Measurements from ENCODE around the gene TGFB3. TPM values are rescaled to one million over a fixed set of nuclear protein-coding genes. Genes with fewer than 3 reads are reported as not detected.

The TGFB3 gene
- total and polyA plus RNA-seq, 9 of the 15 experiments (the other 6 are each of a cell fraction or from before 2014, with no cell fraction given), result 0.39 to 2.0 (median 1.0) TPM

GRCh38 chr14:76023757-76024156 lies 42.0 kb upstream of the TGFB3 start:
- intact Hi-C loops (cut with micrococcal nuclease), result no loop called here
- no TSS peak for BruUV-seq (replicated peaks)
- no peaks in the 10 kb centered on the region for H4K20me1 ChIP-seq (replicated peaks; ENCODE audit: control insufficient read depth, insufficient read depth, low read length)
- TF ChIP-seq PKNOX1 (IDR thresholded peaks at IDR 0.05), result no peak
- TF ChIP-seq ADNP (tag; IDR thresholded peaks at IDR 0.05), result no peak
- no peak for TF ChIP-seq ZFP1 (CRISPR knock-in tag; IDR thresholded peaks at IDR 0.05)
- TF ChIP-seq FOS (IDR thresholded peaks at IDR 0.05; ENCODE audit: extremely low read depth, insufficient read length), result no peak
- TF ChIP-seq KDM2B (CRISPR knock-in tag; IDR thresholded peaks at IDR 0.05), result no peak
- TF ChIP-seq ZBTB1 (CRISPR knock-in tag; IDR thresholded peaks at IDR 0.05; ENCODE audit: borderline replicate concordance, low read depth), result no peak
- TF ChIP-seq JUN (IDR thresholded peaks at IDR 0.05; ENCODE audit: borderline replicate concordance, low read depth, low read length), result no peak
- TF ChIP-seq JUN (CRISPR knock-in tag; IDR thresholded peaks at IDR 0.05; ENCODE audit: borderline replicate concordance), result no peak
- TF ChIP-seq ATF3 (IDR thresholded peaks at IDR 0.05), result no peak
- no peak for TF ChIP-seq ATF3 (CRISPR knock-in tag; conservative IDR thresholded peaks at IDR 0.05)
- no peak for TF ChIP-seq ZNF384 (IDR thresholded peaks at IDR 0.05; ENCODE audit: low read depth, low read length)
- no peak for TF ChIP-seq POU5F1 (IDR thresholded peaks at IDR 0.05; ENCODE audit: borderline replicate concordance, low read depth, low read length, partially characterized antibody)
- TF ChIP-seq SREBF1 (IDR thresholded peaks at IDR 0.05; ENCODE audit: borderline replicate concordance, low read depth, low read length), result no peak
- no peak for TF ChIP-seq BCL6 (CRISPR knock-in tag; IDR thresholded peaks at IDR 0.05)
- H3K27me3 ChIP-seq (ENCODE audit: control insufficient read depth in 2 of 2, insufficient read depth in 2 of 2, low read length in 2 of 2), result no peaks in the 10 kb centered on the region
- ATAC-seq (no peak), DNase-seq (ENCODE audit: extremely low read depth in 1 of 4, low spot score in 3 of 4) (no peak), FAIRE-seq (no peak)
- in situ Hi-C loops (cut with MboI), result no loop called here
- H3K9me3 ChIP-seq (replicated peaks; ENCODE audit: control insufficient read depth, insufficient read depth, low read depth, low read length), result 0 out of 2 replicates have a peak, but pooled peaks cover 2% of the 10 kb centered on the region
- no peaks in the 10 kb centered on the region for H3K9me1 ChIP-seq (ENCODE audit: control insufficient read depth, insufficient read depth, low read length)
- ChIA-PET POLR2A (interaction anchor here (0.6 kb wide), 1 partner anchor 116 kb away, joined by 3 read pairs; no protein-coding TSS in a partner anchor), CTCF (ENCODE audit: low intra/inter-chr PET ratio) (no interaction called here)
- H3K27ac ChIP-seq (ENCODE audit: extremely low read depth, low read depth, low read length), result no peak overlapping the region
- H3K36me3 ChIP-seq (ENCODE audit: control insufficient read depth, insufficient read depth, low read length), result no peaks in the 10 kb centered on the region
- H2AFZ ChIP-seq (ENCODE audit: low read depth, low read length), result no peak overlapping the region
- H3K79me2 ChIP-seq (ENCODE audit: control insufficient read depth, insufficient read depth, low read length), result no peaks in the 10 kb centered on the region
- H3K4me1 ChIP-seq (replicated peaks in 1 of 2; ENCODE audit: control insufficient read depth in 2 of 2, insufficient read depth in 2 of 2, low read length in 2 of 2), result no peaks in the 10 kb centered on the region
- H3K9ac ChIP-seq (ENCODE audit: insufficient read depth in 1 of 2, low read depth in 2 of 2, low read length in 2 of 2), result no peak overlapping the region
- no peak overlapping the region for H3K4me2 ChIP-seq (ENCODE audit: insufficient read depth, low read length)
- WGBS (ENCODE audit: insufficient coverage, low coverage, missing lambda C conversion rate), result 20% methylated on average over 1 of the region's 1 CpG
- no peak overlapping the region for H3K4me3 ChIP-seq

All from K562 (cell line).